HG02571 (cell line): ENCODE results near the gene CPNE9.

Experiments used
- ATAC-seq: cut with Tn5 transposase; IDR thresholded peaks from one replicate; pipeline ENCODE4 v1.9.1; 2021; ENCODE audit warnings: mild to moderate bottlenecking, moderate library complexity; ENCODE audit not compliant: unreplicated experiment

Gene CPNE9

GRCh38 chr3:9686050-9686550 is 17.5 kb upstream of the CPNE9 start:
- no peak for ATAC-seq

- no peak for ATAC-seq
These were observed 16.9 kb upstream of the CPNE9 start for GRCh38 chr3:9686703-9687102.

- ATAC-seq: no peak
These were observed 16.1 kb upstream of the CPNE9 start for GRCh38 chr3:9687514-9687913.

DNA sequence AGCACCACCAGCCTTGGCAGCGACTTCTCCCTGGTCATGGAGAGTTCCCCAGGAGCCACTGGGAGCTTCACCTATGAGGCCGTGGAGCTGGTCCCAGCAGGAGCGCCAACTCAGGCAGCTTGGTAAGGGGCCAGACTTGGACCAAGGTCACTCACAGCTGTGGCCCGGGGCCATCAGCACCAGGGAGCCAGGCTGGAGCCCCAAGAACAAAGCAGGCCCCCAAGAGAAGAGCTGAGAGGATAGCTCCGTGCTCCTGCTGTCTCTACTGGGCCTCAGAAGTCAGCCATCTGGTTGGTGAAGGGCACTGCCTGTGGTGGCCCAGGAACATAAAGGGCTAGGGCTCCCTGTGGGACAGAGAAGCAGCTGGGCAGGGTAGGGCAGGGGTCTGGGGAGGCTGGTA is 14.7 kb upstream of the CPNE9 start:
- no peak for ATAC-seq

GRCh38 chr3:9689757-9690156 is 13.9 kb upstream of the CPNE9 start:
- no peak for ATAC-seq

- peak; percentile 94 for ATAC-seq
These were observed 12.9 kb upstream of the CPNE9 start for GRCh38 chr3:9690451-9691450.

DNA sequence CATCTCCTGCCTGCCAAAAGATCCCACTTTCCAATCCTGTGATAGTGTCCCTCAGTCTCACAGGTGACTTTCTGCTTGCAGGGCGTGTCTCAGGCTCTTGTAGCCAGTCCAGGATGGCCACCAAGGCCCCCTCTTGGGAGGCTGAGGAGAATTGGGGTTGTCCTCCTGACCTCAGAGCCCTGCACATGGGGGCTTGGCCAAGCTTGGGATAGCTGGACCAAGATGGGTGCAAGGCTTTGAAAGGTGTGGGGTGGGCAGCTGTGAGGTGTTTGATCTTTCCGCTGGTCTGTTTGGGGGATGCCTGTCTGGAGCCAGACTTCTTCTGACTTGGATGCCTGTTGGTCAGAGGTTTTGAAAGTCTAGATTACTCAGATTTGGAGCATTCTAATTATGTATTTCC is 12.0 kb upstream of the CPNE9 start:
- no peak for ATAC-seq

- no peak for ATAC-seq
These were observed 11.2 kb upstream of the CPNE9 start for GRCh38 chr3:9692416-9692815.

DNA sequence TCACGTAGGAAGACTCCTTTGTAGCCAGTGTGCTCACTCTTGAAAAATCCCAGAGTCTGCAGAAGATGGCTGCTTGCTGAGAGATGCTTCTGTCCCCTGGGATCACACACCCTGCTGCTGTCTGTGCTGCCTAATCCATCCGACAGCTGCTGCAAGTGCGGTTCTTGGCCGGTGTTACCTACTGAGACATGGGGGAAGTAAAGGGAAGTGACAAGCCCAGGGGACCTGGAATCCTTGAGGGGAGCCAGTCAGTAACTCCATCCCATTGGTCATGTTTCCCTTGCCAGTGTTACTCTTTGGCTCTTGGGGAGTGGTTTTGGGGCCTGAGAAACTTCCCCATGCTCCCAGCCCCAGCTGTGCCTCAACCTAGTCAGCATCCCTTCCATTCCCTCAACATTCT is 8.3 kb upstream of the CPNE9 start:
- ATAC-seq: no peak

DNA sequence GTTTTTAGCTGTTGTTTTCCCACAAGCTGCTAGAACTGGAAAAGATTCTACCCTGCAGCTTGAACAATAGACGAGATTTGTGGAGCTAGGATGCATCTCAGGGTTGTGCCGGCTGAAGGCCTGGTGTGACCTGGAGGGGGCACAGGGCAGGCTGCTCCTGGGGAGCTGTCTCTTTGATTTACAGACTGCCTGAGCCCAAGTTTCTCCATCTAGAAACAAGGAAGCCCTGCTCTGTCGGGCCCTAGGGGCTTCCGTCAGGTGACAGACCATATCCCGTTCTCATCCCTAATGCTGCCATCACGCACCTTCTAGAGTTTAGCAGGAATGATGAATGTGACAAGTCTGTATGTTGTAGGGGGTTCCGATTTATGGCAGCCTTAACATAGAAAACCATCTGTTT is 7.9 kb upstream of the CPNE9 start:
- ATAC-seq: no peak

DNA sequence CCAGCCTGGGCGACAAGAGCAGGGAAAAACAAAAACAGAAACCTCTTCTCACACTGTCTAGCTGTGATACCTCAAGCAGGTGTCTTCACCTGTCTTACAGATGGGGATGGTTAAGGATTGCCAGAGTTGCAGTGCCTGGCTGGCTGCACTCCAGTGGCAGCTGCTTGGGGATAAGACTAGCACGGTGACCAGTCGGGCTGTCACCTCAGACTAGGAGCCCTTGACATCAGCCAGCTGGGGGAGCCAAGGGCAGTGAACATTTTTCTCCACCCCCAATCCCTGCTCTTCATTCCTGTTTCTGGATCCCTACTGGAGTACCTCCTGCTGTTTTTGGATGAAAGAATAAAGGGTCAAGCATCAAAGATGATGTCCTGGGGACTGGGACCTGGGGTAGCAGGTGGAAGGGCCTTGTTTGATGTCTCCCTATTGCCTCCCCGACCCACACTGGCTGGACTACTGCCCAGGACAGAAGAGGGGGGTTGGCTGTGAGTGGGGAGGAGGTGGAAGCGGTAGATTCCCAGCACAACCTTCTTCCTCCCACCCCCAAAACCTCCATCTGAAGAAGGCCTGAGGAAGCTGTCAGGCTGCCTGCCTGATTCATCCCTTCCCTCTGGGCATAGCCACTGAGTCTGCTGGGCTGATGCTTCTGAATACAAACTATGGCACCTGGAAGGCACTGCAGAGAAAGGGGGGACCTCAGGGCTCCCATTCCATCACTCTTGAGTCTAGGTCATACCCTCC is 7.0 kb upstream of the CPNE9 start:
- ATAC-seq: no peak

DNA sequence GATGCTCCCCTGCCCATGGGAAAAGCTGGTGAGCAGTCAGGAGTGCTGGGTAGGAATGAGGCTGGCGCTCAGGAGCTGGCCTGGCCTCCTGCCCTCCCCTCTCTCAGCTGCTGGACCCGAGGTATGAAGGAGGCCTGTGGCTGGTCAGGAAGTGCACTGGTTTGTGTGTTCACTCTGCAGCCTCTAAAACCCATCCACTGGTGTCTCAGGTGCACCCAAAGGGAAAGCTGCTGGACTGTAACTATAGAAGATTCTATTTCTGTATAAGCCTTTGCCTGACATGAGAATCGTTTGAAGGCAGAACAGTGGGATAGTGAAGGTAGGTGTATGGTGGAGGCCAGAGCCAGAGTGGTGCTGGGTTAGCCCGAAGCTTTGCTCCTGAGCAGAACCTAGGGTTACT is 5.7 kb upstream of the CPNE9 start:
- ATAC-seq: no peak

GRCh38 chr3:9698293-9698692 is 5.3 kb upstream of the CPNE9 start:
- no peak for ATAC-seq

- no peak for ATAC-seq
These were observed 3.1 kb upstream of the CPNE9 start for GRCh38 chr3:9700536-9700935.

DNA sequence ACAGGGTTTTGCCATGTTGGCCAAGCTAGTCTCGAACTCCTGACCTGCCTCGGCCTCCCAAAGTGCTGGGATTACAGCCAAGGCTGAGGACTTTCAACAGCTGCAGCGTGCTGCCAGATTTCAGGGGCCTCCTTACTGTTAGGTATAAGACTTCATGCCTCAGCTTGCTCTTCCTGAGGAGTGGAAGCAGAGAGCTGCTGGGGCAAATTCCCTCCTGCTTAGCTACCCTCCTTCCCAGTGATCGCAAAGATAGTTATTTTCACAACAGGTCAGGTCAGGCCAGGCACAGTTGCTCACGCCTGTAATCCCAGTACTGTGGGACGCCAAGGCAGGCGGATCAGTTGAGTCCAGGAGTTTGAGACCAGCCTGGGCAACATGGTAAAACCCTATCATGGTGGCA is 2.6 kb upstream of the CPNE9 start:
- ATAC-seq: no peak

- no peak for ATAC-seq
These were observed 1.9 kb upstream of the CPNE9 start for GRCh38 chr3:9701711-9702110.

GRCh38 chr3:9703240-9703639 is 393 bp upstream of the CPNE9 start:
- ATAC-seq: no peak

GRCh38 chr3:9704347-9705322 is 1.0 kb downstream of the CPNE9 start:
- ATAC-seq: no peak

DNA sequence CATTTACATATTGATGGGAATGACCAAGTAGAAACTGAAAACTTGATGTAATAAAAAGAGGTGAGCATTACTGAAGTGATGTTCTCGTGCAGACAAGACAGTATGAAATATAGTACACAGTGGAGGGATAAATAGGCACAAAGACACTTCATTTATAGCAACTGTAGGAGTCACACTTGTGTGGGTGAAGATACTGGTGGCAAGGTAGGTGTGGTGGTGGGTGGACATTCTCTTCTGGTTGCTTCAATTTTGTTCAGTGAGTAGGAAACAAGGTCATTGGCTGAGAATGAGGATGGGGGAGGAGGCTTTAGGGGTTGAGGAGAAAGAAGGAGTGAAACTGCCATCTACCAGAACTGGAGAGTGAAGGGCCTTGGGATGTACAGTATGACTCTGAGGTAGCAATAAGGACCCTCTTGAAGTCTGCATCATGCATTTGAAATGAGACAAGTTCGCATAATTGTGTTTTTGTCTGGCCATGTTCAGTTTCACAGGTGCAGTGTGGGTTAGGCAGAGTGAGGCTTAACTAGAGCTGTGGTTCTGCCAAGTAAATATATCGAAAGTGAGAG is 6.6 kb downstream of the CPNE9 start:
- no peak for ATAC-seq

GRCh38 chr3:9712415-9712814 is 8.8 kb downstream of the CPNE9 start:
- ATAC-seq: no peak
